ENCODE results near the gene SUFU. TPM values are rescaled to one million over a fixed set of nuclear protein-coding genes. Genes with fewer than 3 reads are reported as not detected.

SUFU gene
- total and polyA plus RNA-seq, 2 of the 13 experiments (the other 11 are each of a cell fraction or from before 2014, with no cell fraction given), result 2.9 to 5.5 TPM

DNA sequence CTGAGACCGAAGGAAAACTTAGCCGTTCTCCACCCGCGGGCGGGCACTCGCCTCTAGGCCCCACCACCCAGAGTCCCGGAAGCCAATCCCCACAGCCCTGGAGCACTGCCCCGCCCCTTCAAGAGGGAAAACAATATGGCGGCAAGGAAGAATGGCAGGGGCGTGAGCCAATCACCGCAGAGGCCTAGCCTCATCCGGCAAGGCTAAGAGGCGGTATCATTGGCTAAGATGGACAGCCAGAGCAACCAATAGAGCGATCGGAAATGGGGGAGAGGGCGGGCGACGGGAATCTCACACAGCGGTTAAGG is 1.8 kb upstream of the SUFU start:
- CTCF ChIA-PET (ENCODE audit: low intra/inter-chr PET ratio, low total read pairs), result no interaction called here
- Histone ChIP-seq H3K27me3 (ENCODE audit: control insufficient read depth in 1 of 2, insufficient read depth in 2 of 2, low read length in 2 of 2) (no peaks in the 10 kb centered on the region; a peak in 1 of 5 replicates), H4K20me1 (ENCODE audit: insufficient read depth, low read length) (peaks cover 3% of the 10 kb centered on the region; the same call in 1 of the 2 replicates), H3K79me2 (ENCODE audit: insufficient read depth, low read length) (peaks cover 71% of the 10 kb centered on the region), H3K9me3 (ENCODE audit: low read length) (no peaks in the 10 kb centered on the region), H3K4me3 (replicated peaks in 1 of 3; ENCODE audit: insufficient read depth in 1 of 3, low read depth in 2 of 3, low read length in 3 of 3) (peak overlapping the region; percentile 91 to 95 (median 92)), H2AFZ (ENCODE audit: low read length) (no peak overlapping the region), H3K27ac (ENCODE audit: extremely low read length, insufficient read depth, low read length) (peak overlapping the region; percentile 75), H3K4me2 (ENCODE audit: low read depth, low read length) (peak overlapping the region; percentile 92), H3K36me3 (replicated peaks in 1 of 2; ENCODE audit: control insufficient read depth in 1 of 2, insufficient read depth in 2 of 2, low read length in 2 of 2) (peaks cover 2% of the 10 kb centered on the region in 2 experiments; a peak in 2 of 5 replicates), H3K9ac (ENCODE audit: insufficient read depth, low read depth, low read length) (peak overlapping the region; percentile 92), H3K4me1 (ENCODE audit: insufficient read depth, low read length) (peaks cover 54% of the 10 kb centered on the region)
- WGBS (ENCODE audit: low lambda C conversion rate), result under 1% methylated on average over 18 of the region's 19 CpGs
- POLR2A ChIA-PET, result interaction anchor here (0.6 to 3.3 kb wide), 13 partner anchors 24 to 257 kb away, joined by 3 to 22 read pairs (median 4); partner anchors contain the start of genes C10orf95, CUEDC2 and GBF1
- ATAC-seq, result peak; percentile 86
- intact Hi-C loops (cut with micrococcal nuclease; ENCODE audit: unreplicated experiment), result loop anchor here (2.0 to 10.0 kb wide), 5 partner anchors 81 to 687 kb away; partner anchors contain the start of gene OGA
- FAIRE-seq, result peak; percentile 96
- peak; percentile 97 for DNase-seq (ENCODE audit: low spot score)
- BruUV-seq (replicated peaks), result no TSS peak
- in situ Hi-C loops (cut with HindIII; ENCODE audit: extremely low pct_ligation_motif_present, low pct_unique_long_range_greater_than_20kb), result loop anchor here (5.0 kb wide), 1 partner anchor 80 kb away; no protein-coding TSS in a partner anchor
- TF ChIP-seq, protein P1, sequence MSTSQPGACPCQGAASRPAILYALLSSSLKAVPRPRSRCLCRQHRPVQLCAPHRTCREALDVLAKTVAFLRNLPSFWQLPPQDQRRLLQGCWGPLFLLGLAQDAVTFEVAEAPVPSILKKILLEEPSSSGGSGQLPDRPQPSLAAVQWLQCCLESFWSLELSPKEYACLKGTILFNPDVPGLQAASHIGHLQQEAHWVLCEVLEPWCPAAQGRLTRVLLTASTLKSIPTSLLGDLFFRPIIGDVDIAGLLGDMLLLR (CRISPR knock-in tag; IDR thresholded peaks at IDR 0.05), result no peak
- TF ChIP-seq ZFP37 (CRISPR knock-in tag; IDR thresholded peaks at IDR 0.05; ENCODE audit: borderline replicate concordance) (no peak), CENPX (CRISPR knock-in tag; IDR thresholded peaks at IDR 0.05) (no peak), PHF5A (CRISPR knock-in tag; IDR thresholded peaks at IDR 0.05; ENCODE audit: low read depth, unreplicated experiment) (no peak), BRCA1 (CRISPR knock-in tag; IDR thresholded peaks at IDR 0.05) (no peak), ZNF558 (CRISPR knock-in tag; IDR thresholded peaks at IDR 0.05; ENCODE audit: borderline replicate concordance) (no peak), KAT7 (CRISPR knock-in tag; IDR thresholded peaks at IDR 0.05; ENCODE audit: borderline replicate concordance) (no peak), SRF (IDR thresholded peaks at IDR 0.05; ENCODE audit: low read depth, low read length) (no peak), RBM39 (IDR thresholded peaks at IDR 0.05; ENCODE audit: low read depth, low read length, poor library complexity, severe bottlenecking) (no peak), SP2 (CRISPR knock-in tag; IDR thresholded peaks at IDR 0.05) (peak; percentile 99), ZNF570 (CRISPR knock-in tag; IDR thresholded peaks at IDR 0.05; ENCODE audit: borderline replicate concordance) (no peak), SMARCC2 (IDR thresholded peaks at IDR 0.05) (no peak), ZSCAN20 (CRISPR knock-in tag; IDR thresholded peaks at IDR 0.05; ENCODE audit: borderline replicate concordance) (no peak), HNRNPH1 (optimal IDR thresholded peaks at IDR 0.05; ENCODE audit: low read depth, low read length) (no peak), JDP2 (CRISPR knock-in tag; IDR thresholded peaks at IDR 0.05; ENCODE audit: borderline replicate concordance) (no peak), POGZ (CRISPR knock-in tag; IDR thresholded peaks at IDR 0.05) (peak; percentile 53; the same call in 1 of the 2 replicates), ZNF496 (CRISPR knock-in tag; IDR thresholded peaks at IDR 0.05; ENCODE audit: insufficient replicate concordance) (no peak), ZNF326 (CRISPR knock-in tag; IDR thresholded peaks at IDR 0.05; ENCODE audit: borderline replicate concordance) (no peak), ZNF710 (CRISPR knock-in tag; IDR thresholded peaks at IDR 0.05; ENCODE audit: borderline replicate concordance) (no peak)
- TF ChIP-seq, protein P2, sequence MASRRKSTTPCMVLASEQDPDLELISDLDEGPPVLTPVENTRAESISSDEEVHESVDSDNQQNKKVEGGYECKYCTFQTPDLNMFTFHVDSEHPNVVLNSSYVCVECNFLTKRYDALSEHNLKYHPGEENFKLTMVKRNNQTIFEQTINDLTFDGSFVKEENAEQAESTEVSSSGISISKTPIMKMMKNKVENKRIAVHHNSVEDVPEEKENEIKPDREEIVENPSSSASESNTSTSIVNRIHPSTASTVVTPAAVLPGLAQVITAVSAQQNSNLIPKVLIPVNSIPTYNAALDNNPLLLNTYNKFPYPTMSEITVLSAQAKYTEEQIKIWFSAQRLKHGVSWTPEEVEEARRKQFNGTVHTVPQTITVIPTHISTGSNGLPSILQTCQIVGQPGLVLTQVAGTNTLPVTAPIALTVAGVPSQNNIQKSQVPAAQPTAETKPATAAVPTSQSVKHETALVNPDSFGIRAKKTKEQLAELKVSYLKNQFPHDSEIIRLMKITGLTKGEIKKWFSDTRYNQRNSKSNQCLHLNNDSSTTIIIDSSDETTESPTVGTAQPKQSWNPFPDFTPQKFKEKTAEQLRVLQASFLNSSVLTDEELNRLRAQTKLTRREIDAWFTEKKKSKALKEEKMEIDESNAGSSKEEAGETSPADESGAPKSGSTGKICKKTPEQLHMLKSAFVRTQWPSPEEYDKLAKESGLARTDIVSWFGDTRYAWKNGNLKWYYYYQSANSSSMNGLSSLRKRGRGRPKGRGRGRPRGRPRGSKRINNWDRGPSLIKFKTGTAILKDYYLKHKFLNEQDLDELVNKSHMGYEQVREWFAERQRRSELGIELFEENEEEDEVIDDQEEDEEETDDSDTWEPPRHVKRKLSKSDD (CRISPR knock-in tag; IDR thresholded peaks at IDR 0.05; ENCODE audit: low read depth), result no peak

All from HepG2 (cell line).